GM19395 (cell line): ENCODE results near the gene LMNTD2.
"Not testable (repeated sequence)": the region's sequence is repeated elsewhere in the genome, so short reads cannot be mapped to it uniquely, and the experiment has no call there.

Experiments used
- ATAC-seq: cut with Tn5 transposase; IDR thresholded peaks from one replicate; pipeline ENCODE4 v1.9.1; 2021; ENCODE audit warnings: mild to moderate bottlenecking, moderate library complexity; ENCODE audit not compliant: unreplicated experiment

The LMNTD2 gene

GRCh38 chr11:516918-517685, 43.4 kb downstream of the LMNTD2 start:
- ATAC-seq = not testable (repeated sequence)

GRCh38 chr11:516400-516799, 44.1 kb downstream of the LMNTD2 start:
- no peak for ATAC-seq

DNA sequence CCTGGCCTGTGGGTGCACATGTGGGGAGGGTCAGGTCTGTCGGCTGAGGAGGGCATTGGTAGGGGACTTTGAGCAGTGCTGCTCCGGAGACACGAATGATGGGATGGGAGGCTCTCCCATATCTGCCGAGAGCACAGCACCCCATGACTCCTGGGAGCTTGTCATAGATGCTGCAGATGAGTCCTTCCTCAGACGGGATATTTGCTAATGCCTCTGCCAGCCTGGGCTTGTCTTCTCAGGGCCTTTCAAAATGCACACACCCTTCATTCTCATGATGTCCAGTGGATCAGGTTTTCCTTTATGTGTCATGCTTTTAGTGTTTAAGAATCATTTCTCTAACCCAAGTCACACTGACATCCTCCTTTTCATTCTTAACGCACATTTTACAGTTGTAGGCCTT, 45.4 kb downstream of the LMNTD2 start:
- ATAC-seq = no peak

- no peak for ATAC-seq
Observed at GRCh38 chr11:514606-515005, 45.9 kb downstream of the LMNTD2 start.

GRCh38 chr11:512761-513595, 47.6 kb downstream of the LMNTD2 start:
- no peak for ATAC-seq

DNA sequence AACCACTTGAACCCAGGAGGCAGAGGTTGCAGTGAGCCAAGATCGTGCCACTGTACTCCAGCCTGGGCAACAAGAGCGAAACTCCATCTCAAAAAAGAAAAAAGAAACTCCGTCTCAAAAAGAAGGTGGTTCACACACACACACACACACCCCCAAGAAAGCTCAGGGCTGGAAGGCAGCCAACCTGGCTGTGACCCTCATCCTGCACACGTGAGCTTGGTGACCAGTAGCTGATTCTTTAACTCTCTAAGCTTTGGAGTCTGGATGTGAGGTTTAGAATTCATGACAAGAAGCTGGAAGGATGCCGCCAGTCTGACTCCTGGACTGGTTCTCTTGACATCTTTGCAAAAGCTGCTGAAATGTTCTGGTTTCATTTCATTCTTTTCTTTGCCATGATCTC, 51.6 kb downstream of the LMNTD2 start:
- no peak for ATAC-seq

DNA sequence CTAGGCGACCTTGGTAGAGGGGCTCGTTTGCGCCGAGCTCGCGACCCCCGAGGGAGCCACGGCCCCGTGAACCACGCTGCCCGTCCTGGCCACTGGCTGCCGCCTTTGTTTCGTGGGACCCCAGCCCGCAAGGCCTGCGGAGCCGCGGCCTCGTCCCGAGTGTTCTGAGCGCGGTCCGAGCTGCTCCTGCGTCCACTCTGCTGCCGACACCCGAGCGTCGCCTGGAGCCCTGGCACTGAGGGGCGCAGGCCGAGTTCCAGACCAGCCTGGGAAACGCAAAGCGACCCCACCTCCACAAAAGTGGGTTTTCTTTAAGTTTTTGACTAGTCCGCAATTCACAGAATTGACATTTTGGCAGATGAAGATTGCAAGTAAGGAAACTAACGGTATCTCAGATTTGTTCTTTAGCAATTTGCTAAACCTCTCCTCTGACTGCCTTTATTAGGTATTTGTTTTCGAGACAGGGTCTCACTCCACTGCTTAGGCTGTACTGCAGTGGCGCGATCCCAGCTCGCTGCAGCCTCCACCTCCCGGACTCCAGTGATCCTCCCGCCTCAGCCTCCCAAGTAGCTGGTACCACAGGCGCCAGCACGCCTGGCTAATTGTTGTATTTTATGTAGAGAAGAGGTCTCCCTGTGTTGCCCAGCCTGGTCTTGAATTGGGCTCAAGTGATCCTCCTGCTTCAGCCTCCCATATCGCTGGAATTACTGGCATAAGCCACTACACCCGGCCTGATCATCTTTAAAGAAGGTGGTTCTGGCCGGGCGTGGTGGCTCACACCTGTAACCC, 52.6 kb downstream of the LMNTD2 start:
- no peak for ATAC-seq

DNA sequence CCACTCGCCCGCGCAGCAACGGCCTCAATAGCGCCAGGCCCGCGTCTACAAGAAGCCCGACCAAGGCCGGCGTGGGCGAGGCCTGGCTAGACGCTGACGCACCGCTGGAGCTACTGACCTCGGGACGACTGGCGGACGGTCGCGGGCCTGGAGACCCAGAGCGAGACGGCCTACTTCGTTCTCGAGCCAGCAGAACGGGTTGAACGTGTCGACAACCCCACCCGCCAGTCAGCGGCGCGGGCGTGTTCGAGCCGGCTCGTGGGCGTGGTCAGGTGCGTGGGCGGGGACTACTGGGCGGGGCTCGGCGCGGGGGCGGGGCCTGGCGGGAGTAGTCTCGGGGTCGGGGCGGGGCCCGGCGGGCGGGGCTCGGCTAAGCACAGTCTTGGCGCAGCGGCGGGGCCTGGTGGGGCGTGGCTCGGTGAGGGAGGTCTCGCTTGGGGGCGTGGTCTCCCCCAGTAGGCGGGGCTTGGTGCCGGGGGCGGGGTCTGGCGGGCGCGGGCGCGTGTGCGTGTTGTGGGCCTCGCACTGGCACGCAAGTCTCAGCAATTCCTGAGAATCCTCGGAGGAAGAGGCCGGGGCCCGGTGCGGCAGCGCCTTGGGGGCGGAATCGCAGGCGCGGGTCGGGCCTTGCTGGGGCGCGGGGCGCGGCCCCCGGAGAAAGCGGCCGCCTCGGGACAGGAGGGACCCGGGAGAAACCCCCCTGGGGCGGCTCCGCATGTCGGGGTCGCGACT, 53.4 kb downstream of the LMNTD2 start, which contains the start of gene RNH1:
TSS of gene RNH1 (minus strand) at position 248 of the 732 bp plus-strand sequence. CDS start 5,080 bp downstream, outside the sequence.
- ATAC-seq = peak; percentile 33

GRCh38 chr11:506238-506994, 54.1 kb downstream of the LMNTD2 start:
- peak; percentile 66 for ATAC-seq

GRCh38 chr11:504994-505344, 55.6 kb downstream of the LMNTD2 start:
- no peak for ATAC-seq
